Suprapubic skin (tissue), 4 donors: Measurements from ENCODE around the gene ASTN2. TPM values are rescaled to one million over a fixed set of nuclear protein-coding genes. Genes with fewer than 3 reads are reported as not detected.

Source experiments
- DNase-seq, 2 donors: peaks; one replicate each; pipeline ENCODE4 v3.0.0-alpha.2; 2019; ENCODE audit warnings: low spot score in 2 of 2
- H3K27ac ChIP-seq: fragments of 200-600 bp; sonication (generic); one replicate; pipeline ENCODE4 v1.5.1; 2019
- H3K27me3 ChIP-seq: fragments of 200-600 bp; sonication (generic); one replicate; pipeline ENCODE4 v1.5.1; 2019
- H3K36me3 ChIP-seq: fragments of 200-600 bp; sonication (generic); one replicate; pipeline ENCODE4 v1.5.1; 2019
- H3K4me1 ChIP-seq: fragments of 200-600 bp; sonication (generic); one replicate; pipeline ENCODE4 v1.5.1; 2019
- H3K4me3 ChIP-seq: fragments of 200-600 bp; sonication (generic); one replicate; pipeline ENCODE4 v1.5.1; 2019; ENCODE audit warnings: mild to moderate bottlenecking
- H3K9me3 ChIP-seq: fragments of 200-600 bp; sonication (generic); one replicate; pipeline ENCODE4 v1.5.1; 2019
- CTCF ChIP-seq, 2 donors: fragments of 200-600 bp in 1 of 2; fragments of 450-650 bp in 1 of 2; sonication (generic) in 1 of 2; IDR thresholded peaks; one replicate each; pipeline ENCODE4 v1.5.1; 2016 to 2019; ENCODE audit warnings: antibody characterized with exemption in 2 of 2, mild to moderate bottlenecking in 1 of 2, moderate library complexity in 1 of 2
- EP300 ChIP-seq: sonication (generic); formaldehyde crosslinking; IDR thresholded peaks from one replicate; pipeline ENCODE4 v1.6.1; 2017; ENCODE audit warnings: antibody characterized with exemption
- POLR2A ChIP-seq, 2 donors: fragments of 450-650 bp; IDR thresholded peaks; one replicate each; pipeline ENCODE4 v1.6.1; 2017; ENCODE audit warnings: antibody characterized with exemption in 2 of 2, mild to moderate bottlenecking in 2 of 2, moderate library complexity in 2 of 2
- POLR2AphosphoS5 ChIP-seq, 3 donors: sonication (generic); formaldehyde crosslinking; IDR thresholded peaks; one replicate each; pipeline ENCODE4 v1.6.1; 2017; ENCODE audit warnings: antibody characterized with exemption in 3 of 3
- WGBS: methylation state at CpG from one replicate; pipeline ENCODE4 v1.1.5; 2018; 5-methylcytosine and 5-hydroxymethylcytosine counted together
- total RNA-seq, 4 donors: library from RNA; depleted of rRNA; stranded (reverse); fragments of >200 nt; gene quantifications; one replicate each; pipeline ENCODE4 v1.1.0, GENCODE V29; 2016

ASTN2 gene
- total RNA-seq, 4 donors from 2014 or later: 2.0 to 6.9 (median 3.8) TPM

GRCh38 chr9:116685166-116685565 lies 729.7 kb downstream of the ASTN2 start:
- H3K27me3 ChIP-seq: no peaks in the 10 kb centered on the region
- no peak overlapping the region for H3K27ac ChIP-seq
- no peaks in the 10 kb centered on the region for H3K9me3 ChIP-seq
- no peaks in the 10 kb centered on the region for H3K36me3 ChIP-seq
- TF ChIP-seq POLR2A (IDR thresholded peaks at IDR 0.05): no peak
- no peak for TF ChIP-seq POLR2AphosphoS5 (IDR thresholded peaks at IDR 0.05)
- no peak for TF ChIP-seq EP300
- no peak for TF ChIP-seq CTCF (IDR thresholded peaks at IDR 0.05)
- 88% methylated on average over 4 of the region's 4 CpGs for WGBS
- no peak for DNase-seq
- H3K4me1 ChIP-seq: peaks cover 25% of the 10 kb centered on the region
- no peak overlapping the region for H3K4me3 ChIP-seq

GRCh38 chr9:116683535-116683934 lies 731.3 kb downstream of the ASTN2 start:
- Histone ChIP-seq H3K27me3 (no peaks in the 10 kb centered on the region), H3K27ac (no peak overlapping the region), H3K9me3 (no peaks in the 10 kb centered on the region), H3K4me3 (no peak overlapping the region), H3K36me3 (no peaks in the 10 kb centered on the region), H3K4me1 (peaks cover 18% of the 10 kb centered on the region)
- TF ChIP-seq EP300 (no peak), POLR2AphosphoS5 (IDR thresholded peaks at IDR 0.05) (no peak), CTCF (IDR thresholded peaks at IDR 0.05) (no peak), POLR2A (IDR thresholded peaks at IDR 0.05) (no peak)
- DNase-seq: no peak

- TF ChIP-seq EP300 (no peak), CTCF (IDR thresholded peaks at IDR 0.05) (no peak), POLR2A (IDR thresholded peaks at IDR 0.05) (no peak), POLR2AphosphoS5 (IDR thresholded peaks at IDR 0.05) (no peak)
- Histone ChIP-seq H3K36me3 (no peaks in the 10 kb centered on the region), H3K27ac (no peak overlapping the region), H3K27me3 (no peaks in the 10 kb centered on the region), H3K9me3 (no peaks in the 10 kb centered on the region), H3K4me1 (no peaks in the 10 kb centered on the region), H3K4me3 (no peak overlapping the region)
- no peak for DNase-seq
- WGBS: 92% methylated on average over 4 of the region's 5 CpGs
Measured at GRCh38 chr9:116674210-116674980, 740.5 kb downstream of the ASTN2 start.

- WGBS: 0% methylated on average over 1 of the region's 1 CpG
- H3K27ac ChIP-seq: no peak overlapping the region
Measured at GRCh38 chr9:116673375-116673774, 741.5 kb downstream of the ASTN2 start.

More at GRCh38 chr9:116673375-116673774, 741.5 kb downstream of the ASTN2 start:
- H3K36me3 ChIP-seq: no peaks in the 10 kb centered on the region
- no peaks in the 10 kb centered on the region for H3K9me3 ChIP-seq
- DNase-seq: no peak
- no peak overlapping the region for H3K4me3 ChIP-seq
- TF ChIP-seq POLR2A (IDR thresholded peaks at IDR 0.05) (no peak), EP300 (no peak), CTCF (IDR thresholded peaks at IDR 0.05) (no peak)
- H3K4me1 ChIP-seq: no peaks in the 10 kb centered on the region
- no peaks in the 10 kb centered on the region for H3K27me3 ChIP-seq
